NT2/D1 (cell line): ENCODE data around the gene WTIP.

Experiments
- SUZ12 ChIP-seq: IDR thresholded peaks from 2 replicates; pipeline ENCODE4 v1.6.1; 2011; ENCODE audit not compliant: insufficient read length, insufficient read depth; ENCODE audit errors: extremely low read depth
- YY1 ChIP-seq: IDR thresholded peaks from 2 replicates; pipeline ENCODE4 v1.6.1; 2011; ENCODE audit not compliant: insufficient read length, insufficient read depth

DNA sequence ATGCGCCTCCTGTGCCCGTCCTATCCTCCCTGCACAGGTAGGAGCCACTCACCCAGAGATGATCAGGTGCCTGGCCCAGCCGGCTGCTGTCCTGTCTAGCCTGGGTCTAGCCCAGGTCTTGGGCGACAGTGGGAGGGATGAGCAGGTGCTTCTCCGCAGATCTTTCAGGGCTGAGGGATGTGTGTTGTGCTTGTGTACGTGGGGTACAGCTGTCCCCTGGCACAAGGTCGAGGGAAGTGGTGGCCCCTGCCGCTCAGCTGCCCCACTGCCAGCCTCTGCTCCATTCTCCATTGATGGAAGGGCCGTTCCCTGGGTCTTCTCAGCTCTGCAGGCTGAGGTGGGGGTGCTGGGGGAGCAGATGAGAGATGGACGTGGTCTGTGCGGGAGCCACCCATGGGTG, 13.0 kb downstream of the WTIP start:
- TF ChIP-seq SUZ12 (no peak), YY1 (no peak)
